Nephron progenitor cell (in vitro differentiated cells): ENCODE measurements around the gene FAM174C.

Source experiments
- DNase-seq: peaks from one replicate; pipeline ENCODE4 v3.0.0; 2021
- H3K27ac Mint-ChIP-seq: 2 replicates; pipeline ENCODE4 v1.8.0; 2021; ENCODE audit warnings: mild to moderate bottlenecking, moderate library complexity, mixed read lengths
- H3K27me3 Mint-ChIP-seq: 2 replicates; pipeline ENCODE4 v1.8.0; 2021; ENCODE audit warnings: mild to moderate bottlenecking, low read depth, mixed read lengths; ENCODE audit not compliant: poor library complexity
- H3K36me3 Mint-ChIP-seq: 2 replicates; pipeline ENCODE4 v1.8.0; 2021; ENCODE audit warnings: low read depth, mixed read lengths
- H3K4me1 Mint-ChIP-seq: 2 replicates; pipeline ENCODE4 v1.8.0; 2021; ENCODE audit warnings: mixed read lengths
- H3K4me3 Mint-ChIP-seq: 2 replicates; pipeline ENCODE4 v1.8.0; 2021; ENCODE audit warnings: mild to moderate bottlenecking, moderate library complexity, mixed read lengths
- H3K9me3 Mint-ChIP-seq: 2 replicates; pipeline ENCODE4 v1.8.0; 2021; ENCODE audit warnings: mild to moderate bottlenecking, moderate library complexity, mixed read lengths
- TF ChIP-seq, protein P1 (sequence below): fragments of 200-600 bp; sonication (generic); IDR thresholded peaks from 2 replicates; pipeline ENCODE4 v1.5.0; 2021; ENCODE audit warnings: antibody characterized with exemption

FAM174C gene

GRCh38 chr19:1265615-1266128 lies 9.7 kb upstream of the FAM174C start:
- peak overlapping the region; percentile 72 for H3K4me3 Mint-ChIP-seq
- TF ChIP-seq, protein P1, sequence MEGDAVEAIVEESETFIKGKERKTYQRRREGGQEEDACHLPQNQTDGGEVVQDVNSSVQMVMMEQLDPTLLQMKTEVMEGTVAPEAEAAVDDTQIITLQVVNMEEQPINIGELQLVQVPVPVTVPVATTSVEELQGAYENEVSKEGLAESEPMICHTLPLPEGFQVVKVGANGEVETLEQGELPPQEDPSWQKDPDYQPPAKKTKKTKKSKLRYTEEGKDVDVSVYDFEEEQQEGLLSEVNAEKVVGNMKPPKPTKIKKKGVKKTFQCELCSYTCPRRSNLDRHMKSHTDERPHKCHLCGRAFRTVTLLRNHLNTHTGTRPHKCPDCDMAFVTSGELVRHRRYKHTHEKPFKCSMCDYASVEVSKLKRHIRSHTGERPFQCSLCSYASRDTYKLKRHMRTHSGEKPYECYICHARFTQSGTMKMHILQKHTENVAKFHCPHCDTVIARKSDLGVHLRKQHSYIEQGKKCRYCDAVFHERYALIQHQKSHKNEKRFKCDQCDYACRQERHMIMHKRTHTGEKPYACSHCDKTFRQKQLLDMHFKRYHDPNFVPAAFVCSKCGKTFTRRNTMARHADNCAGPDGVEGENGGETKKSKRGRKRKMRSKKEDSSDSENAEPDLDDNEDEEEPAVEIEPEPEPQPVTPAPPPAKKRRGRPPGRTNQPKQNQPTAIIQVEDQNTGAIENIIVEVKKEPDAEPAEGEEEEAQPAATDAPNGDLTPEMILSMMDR: no peak
- peak overlapping the region; percentile 84 for H3K27ac Mint-ChIP-seq
- H3K9me3 Mint-ChIP-seq: no peaks in the 10 kb centered on the region
- peaks cover 6% of the 10 kb centered on the region for H3K27me3 Mint-ChIP-seq
- peaks cover 78% of the 10 kb centered on the region for H3K4me1 Mint-ChIP-seq
- peaks cover 9% of the 10 kb centered on the region for H3K36me3 Mint-ChIP-seq
- no peak for DNase-seq

GRCh38 chr19:1266129-1266915 lies 9.0 kb upstream of the FAM174C start:
- DNase-seq: peak; percentile 86
- H3K4me3 Mint-ChIP-seq: peak overlapping the region; percentile 52
- peak overlapping the region; percentile 84 for H3K27ac Mint-ChIP-seq
- peaks cover 6% of the 10 kb centered on the region for H3K27me3 Mint-ChIP-seq
- TF ChIP-seq, protein P1: no peak
- H3K36me3 Mint-ChIP-seq: peaks cover 15% of the 10 kb centered on the region
- no peaks in the 10 kb centered on the region for H3K9me3 Mint-ChIP-seq
- H3K4me1 Mint-ChIP-seq: peaks cover 81% of the 10 kb centered on the region

- Mint-ChIP-seq H3K27me3 (peaks cover 3% of the 10 kb centered on the region), H3K4me1 (peaks cover 81% of the 10 kb centered on the region), H3K27ac (no peak overlapping the region), H3K36me3 (peaks cover 16% of the 10 kb centered on the region), H3K4me3 (peak overlapping the region; percentile 73), H3K9me3 (no peaks in the 10 kb centered on the region)
- TF ChIP-seq, protein P1: peak; percentile 85
- DNase-seq: peak; percentile 90
Observed at GRCh38 chr19:1266916-1267476, 8.3 kb upstream of the FAM174C start.

- Mint-ChIP-seq H3K27ac (no peak overlapping the region), H3K36me3 (peaks cover 22% of the 10 kb centered on the region), H3K4me3 (peak overlapping the region; percentile 73), H3K4me1 (peaks cover 81% of the 10 kb centered on the region), H3K27me3 (peaks cover 3% of the 10 kb centered on the region), H3K9me3 (no peaks in the 10 kb centered on the region)
- TF ChIP-seq, protein P1: no peak
- no peak for DNase-seq
Observed at GRCh38 chr19:1267477-1268225, 7.7 kb upstream of the FAM174C start.

DNA sequence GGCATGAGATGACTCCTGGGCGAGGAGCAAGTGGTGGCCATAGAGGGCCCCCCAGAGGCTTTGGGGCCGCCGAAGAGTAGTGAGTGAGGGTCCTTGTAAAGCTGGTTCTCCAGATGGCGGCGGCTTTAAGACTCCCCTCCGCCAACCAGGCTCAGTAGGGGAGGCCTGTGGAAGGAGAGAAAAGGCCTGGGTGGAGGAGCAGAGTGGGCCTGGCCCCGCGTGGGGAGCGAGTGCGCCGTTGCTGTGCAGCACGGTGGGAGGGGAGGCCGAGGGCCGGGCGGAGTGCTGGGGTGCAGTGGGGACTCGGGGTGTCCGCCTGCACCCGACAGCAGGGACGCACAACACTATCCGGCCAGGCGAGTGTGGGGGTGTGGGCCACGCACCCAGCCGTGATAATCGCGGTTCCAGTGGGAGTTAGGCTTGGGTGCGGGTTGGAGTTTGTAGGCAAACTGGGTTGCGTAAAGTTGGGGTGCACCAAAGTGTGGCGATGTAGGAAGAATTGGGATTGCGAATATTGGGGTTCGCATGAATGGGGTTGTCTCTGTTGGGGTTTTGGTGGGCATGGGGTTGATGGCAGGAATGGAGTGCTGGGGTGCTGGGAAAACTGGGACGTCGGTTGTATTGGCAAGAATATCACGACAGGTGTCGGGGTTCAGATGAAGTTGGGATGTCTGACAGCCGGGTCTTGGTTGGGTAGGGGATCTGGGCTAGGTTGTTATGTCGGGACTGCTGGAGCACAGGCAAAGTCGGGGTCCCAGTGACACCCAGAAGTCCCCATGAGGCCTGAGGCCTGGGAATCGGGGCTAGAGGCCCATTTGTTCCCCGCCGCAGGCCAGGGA lies 6.9 kb upstream of the FAM174C start:
- H3K36me3 Mint-ChIP-seq: peaks cover 28% of the 10 kb centered on the region
- H3K27me3 Mint-ChIP-seq: peaks cover 3% of the 10 kb centered on the region
- peaks cover 81% of the 10 kb centered on the region for H3K4me1 Mint-ChIP-seq
- peak overlapping the region; percentile 73 for H3K4me3 Mint-ChIP-seq
- no peaks in the 10 kb centered on the region for H3K9me3 Mint-ChIP-seq
- DNase-seq: no peak
- TF ChIP-seq, protein P1: no peak
- H3K27ac Mint-ChIP-seq: peak overlapping the region; percentile 96
